ENCODE measurements around the gene NUCKS1. TPM values are rescaled to one million over a fixed set of nuclear protein-coding genes. Genes with fewer than 3 reads are reported as not detected.

NUCKS1 gene
- total RNA-seq, 1 donor from 2014 or later = 340 TPM

DNA sequence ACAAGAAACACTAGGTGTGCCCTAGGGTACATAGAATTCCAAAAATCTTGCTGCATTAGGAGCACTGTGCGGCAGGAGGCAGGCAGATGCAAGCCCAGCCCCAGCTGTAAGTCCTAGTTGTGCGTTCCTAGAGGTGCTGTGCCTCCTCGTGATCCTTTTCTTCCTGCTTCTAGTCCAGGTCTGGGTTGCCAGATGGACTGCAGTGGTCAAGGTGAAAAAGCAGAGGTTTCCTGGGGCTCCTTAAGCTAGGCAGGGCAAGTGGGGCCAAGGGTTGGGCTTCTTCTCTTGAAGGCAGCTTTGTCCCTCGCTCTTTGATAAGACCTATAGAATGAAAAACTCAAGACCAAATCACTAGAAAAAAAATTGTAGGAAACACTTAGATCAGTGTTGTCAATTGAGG is 48.1 kb downstream of the NUCKS1 start:
- no peaks in the 10 kb centered on the region for H3K9me3 Mint-ChIP-seq
- no peaks in the 10 kb centered on the region for H3K27me3 Mint-ChIP-seq
- no peak for DNase-seq (ENCODE audit: extremely low spot score, unreplicated experiment)
- no peak overlapping the region for H3K27ac Mint-ChIP-seq
- no peak for TF ChIP-seq CTCF (conservative IDR thresholded peaks at IDR 0.05)
- H3K36me3 Mint-ChIP-seq = peaks cover 19% of the 10 kb centered on the region
- H3K4me3 Mint-ChIP-seq = no peak overlapping the region
- peaks cover 26% of the 10 kb centered on the region for H3K4me1 Mint-ChIP-seq (ENCODE audit: unreplicated experiment)

GRCh38 chr1:205701420-205701819 is 48.6 kb downstream of the NUCKS1 start:
- H3K4me1 Mint-ChIP-seq (ENCODE audit: unreplicated experiment) = peaks cover 28% of the 10 kb centered on the region
- H3K9me3 Mint-ChIP-seq = no peaks in the 10 kb centered on the region
- TF ChIP-seq CTCF (conservative IDR thresholded peaks at IDR 0.05) = no peak
- H3K27ac Mint-ChIP-seq = no peak overlapping the region
- peaks cover 14% of the 10 kb centered on the region for H3K36me3 Mint-ChIP-seq
- no peak overlapping the region for H3K4me3 Mint-ChIP-seq
- H3K27me3 Mint-ChIP-seq = no peaks in the 10 kb centered on the region
- DNase-seq (ENCODE audit: extremely low spot score, unreplicated experiment) = no peak

DNA sequence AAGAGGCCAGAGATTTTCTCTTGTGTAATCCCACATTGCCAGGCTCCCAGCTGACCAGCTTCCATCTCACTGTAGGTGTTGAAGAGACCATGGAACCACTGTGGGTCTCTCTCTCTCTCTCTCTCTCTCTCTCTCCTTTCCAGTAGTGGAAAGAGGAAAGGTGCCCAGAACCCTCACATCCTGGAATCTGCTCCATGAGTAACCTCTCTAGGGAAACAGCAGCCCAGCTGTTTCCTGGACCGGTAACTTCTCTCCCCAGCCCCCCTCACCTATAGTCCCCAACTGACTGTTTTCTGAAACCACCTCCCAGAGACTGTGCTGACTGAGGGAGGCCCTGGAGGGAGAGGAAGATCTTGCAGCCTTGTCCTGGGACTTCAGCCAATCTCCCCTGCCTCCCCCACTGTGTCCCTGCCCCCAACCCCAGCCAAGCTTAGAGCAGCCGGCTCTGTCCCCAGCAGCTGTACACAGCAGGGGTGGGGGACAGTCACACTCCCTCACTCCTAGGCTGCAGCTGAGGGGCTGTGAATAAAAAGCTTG is 49.0 kb downstream of the NUCKS1 start:
- Mint-ChIP-seq H3K4me1 (ENCODE audit: unreplicated experiment) (peaks cover 28% of the 10 kb centered on the region), H3K36me3 (peaks cover 14% of the 10 kb centered on the region), H3K4me3 (no peak overlapping the region), H3K27me3 (no peaks in the 10 kb centered on the region), H3K27ac (no peak overlapping the region), H3K9me3 (no peaks in the 10 kb centered on the region)
- no peak for TF ChIP-seq CTCF (conservative IDR thresholded peaks at IDR 0.05)
- DNase-seq (ENCODE audit: extremely low spot score, unreplicated experiment) = no peak

GRCh38 chr1:205699416-205699815 is 50.6 kb downstream of the NUCKS1 start:
- no peak overlapping the region for H3K4me3 Mint-ChIP-seq
- H3K9me3 Mint-ChIP-seq = no peaks in the 10 kb centered on the region

GRCh38 chr1:205698921-205699320 is 51.1 kb downstream of the NUCKS1 start:
- Mint-ChIP-seq H3K27me3 (no peaks in the 10 kb centered on the region), H3K9me3 (no peaks in the 10 kb centered on the region), H3K4me3 (no peak overlapping the region), H3K4me1 (ENCODE audit: unreplicated experiment) (peaks cover 28% of the 10 kb centered on the region), H3K27ac (no peak overlapping the region), H3K36me3 (peaks cover 10% of the 10 kb centered on the region)
- DNase-seq (ENCODE audit: extremely low spot score, unreplicated experiment) = no peak
- no peak for TF ChIP-seq CTCF (conservative IDR thresholded peaks at IDR 0.05)

More at GRCh38 chr1:205699416-205699815, 50.6 kb downstream of the NUCKS1 start:
- H3K27me3 Mint-ChIP-seq = no peaks in the 10 kb centered on the region
- H3K36me3 Mint-ChIP-seq = peaks cover 10% of the 10 kb centered on the region
- no peak for DNase-seq (ENCODE audit: extremely low spot score, unreplicated experiment)
- no peak for TF ChIP-seq CTCF (conservative IDR thresholded peaks at IDR 0.05)
- H3K27ac Mint-ChIP-seq = no peak overlapping the region
- H3K4me1 Mint-ChIP-seq (ENCODE audit: unreplicated experiment) = peaks cover 28% of the 10 kb centered on the region

Measured in type B pancreatic cell (in vitro differentiated cells).